PC-9 (cell line): ENCODE measurements around the gene PARP15.

Source experiments
- EZH2 ChIP-seq: fragments of 200-600 bp; sonication (generic); IDR thresholded peaks from 2 replicates; pipeline ENCODE4 v1.8.0; 2017; ENCODE audit warnings: antibody characterized with exemption, low read depth
- TF ChIP-seq, protein P1 (sequence below): fragments of 200-600 bp; sonication (generic); conservative IDR thresholded peaks from 2 replicates; pipeline ENCODE4 v1.6.1; 2017; ENCODE audit warnings: mixed run types, antibody characterized with exemption, mild to moderate bottlenecking, moderate library complexity

DNA sequence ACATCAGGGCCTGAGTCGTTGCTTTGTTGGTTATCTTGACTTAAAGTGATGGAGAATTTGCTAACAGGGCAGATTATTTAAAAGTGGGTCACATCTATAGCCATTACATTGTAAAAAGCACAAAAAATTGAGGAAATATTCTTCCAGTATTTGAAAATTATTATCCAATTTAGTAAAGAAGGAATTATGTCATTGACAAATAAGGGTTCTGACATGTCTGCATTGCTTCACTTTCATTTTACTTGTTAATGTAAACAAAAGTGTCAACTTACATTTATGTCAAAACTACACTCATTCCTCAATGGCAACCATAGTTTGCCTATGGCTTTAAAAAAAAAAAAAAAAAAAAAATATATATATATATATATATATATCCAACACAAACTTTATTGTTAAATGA, 99.8 kb downstream of the PARP15 start:
- TF ChIP-seq, protein P1, sequence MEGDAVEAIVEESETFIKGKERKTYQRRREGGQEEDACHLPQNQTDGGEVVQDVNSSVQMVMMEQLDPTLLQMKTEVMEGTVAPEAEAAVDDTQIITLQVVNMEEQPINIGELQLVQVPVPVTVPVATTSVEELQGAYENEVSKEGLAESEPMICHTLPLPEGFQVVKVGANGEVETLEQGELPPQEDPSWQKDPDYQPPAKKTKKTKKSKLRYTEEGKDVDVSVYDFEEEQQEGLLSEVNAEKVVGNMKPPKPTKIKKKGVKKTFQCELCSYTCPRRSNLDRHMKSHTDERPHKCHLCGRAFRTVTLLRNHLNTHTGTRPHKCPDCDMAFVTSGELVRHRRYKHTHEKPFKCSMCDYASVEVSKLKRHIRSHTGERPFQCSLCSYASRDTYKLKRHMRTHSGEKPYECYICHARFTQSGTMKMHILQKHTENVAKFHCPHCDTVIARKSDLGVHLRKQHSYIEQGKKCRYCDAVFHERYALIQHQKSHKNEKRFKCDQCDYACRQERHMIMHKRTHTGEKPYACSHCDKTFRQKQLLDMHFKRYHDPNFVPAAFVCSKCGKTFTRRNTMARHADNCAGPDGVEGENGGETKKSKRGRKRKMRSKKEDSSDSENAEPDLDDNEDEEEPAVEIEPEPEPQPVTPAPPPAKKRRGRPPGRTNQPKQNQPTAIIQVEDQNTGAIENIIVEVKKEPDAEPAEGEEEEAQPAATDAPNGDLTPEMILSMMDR: no peak
- TF ChIP-seq EZH2: no peak
